Posterior cingulate gyrus (tissue), 11 donors: Measurements from ENCODE around the gene GYPA.
"Not testable (repeated sequence)": the region's sequence is repeated elsewhere in the genome, so short reads cannot be mapped to it uniquely, and the experiment has no call there.

Experiments used
- DNase-seq, 10 donors: peaks; one replicate each; pipeline versions ENCODE4 v3.0.0 to v3.0.0-alpha.2; 2020 to 2021; ENCODE audit warnings: mixed read lengths in 3 of 10
- intact Hi-C: fragments of 100-400 bp; cut with DNase I; formaldehyde crosslinking; loops from one replicate; pipeline ENCODE4 v1.15.1; 2023

GYPA gene

GRCh38 chr4:144140594-144141295 lies at the start of gene GYPA:
Gene GYPA, minus strand, starts transcription at chr4:144140718. Its CDS starts 83 bp downstream, at chr4:144140635.
- intact Hi-C loops, DNase-seq: not testable (repeated sequence)

- DNase-seq: no peak
- intact Hi-C loops: no loop called here
Measured at GRCh38 chr4:144190009-144190408, 49.5 kb upstream of the GYPA start.

- intact Hi-C loops: no loop called here
- DNase-seq: no peak
Measured at GRCh38 chr4:144189121-144189520, 48.6 kb upstream of the GYPA start.

GRCh38 chr4:144185086-144185485 lies 44.6 kb upstream of the GYPA start:
- no peak for DNase-seq
- intact Hi-C loops: no loop called here

GRCh38 chr4:144183165-144183564 lies 42.6 kb upstream of the GYPA start:
- no peak for DNase-seq

GRCh38 chr4:144181391-144181790 lies 40.9 kb upstream of the GYPA start:
- no peak for DNase-seq
- intact Hi-C loops: no loop called here

More at GRCh38 chr4:144183165-144183564, 42.6 kb upstream of the GYPA start:
- intact Hi-C loops: no loop called here

- intact Hi-C loops: loop anchor here (10.0 kb wide), 1 partner anchor 576 kb away; no protein-coding TSS in a partner anchor
Measured at GRCh38 chr4:144179152-144179739, 38.7 kb upstream of the GYPA start.

GRCh38 chr4:144178414-144178813 lies 37.9 kb upstream of the GYPA start:
- no peak for DNase-seq
- intact Hi-C loops: loop anchor here (10.0 kb wide), 1 partner anchor 576 kb away; no protein-coding TSS in a partner anchor

More at GRCh38 chr4:144179152-144179739, 38.7 kb upstream of the GYPA start:
- DNase-seq: no peak

- DNase-seq: no peak
- intact Hi-C loops: loop anchor here (10.0 kb wide), 1 partner anchor 578 kb away; no protein-coding TSS in a partner anchor
Measured at GRCh38 chr4:144176476-144176875, 36.0 kb upstream of the GYPA start.

GRCh38 chr4:144174401-144175067 lies 34.0 kb upstream of the GYPA start:
- intact Hi-C loops: loop anchor here (5.0 to 10.0 kb wide), 3 partner anchors 580 to 888 kb away; no protein-coding TSS in a partner anchor
- no peak for DNase-seq

GRCh38 chr4:144171697-144172096 lies 31.2 kb upstream of the GYPA start:
- intact Hi-C loops: loop anchor here (5.0 to 10.0 kb wide), 3 partner anchors 583 to 891 kb away; no protein-coding TSS in a partner anchor
- peak in 2 of 10 donors; percentile 21 to 59 for DNase-seq

GRCh38 chr4:144169211-144169610 lies 28.7 kb upstream of the GYPA start:
- DNase-seq: no peak
- intact Hi-C loops: no loop called here

- intact Hi-C loops: no loop called here
Measured at GRCh38 chr4:144154044-144154443, 13.5 kb upstream of the GYPA start.

GRCh38 chr4:144142690-144143326 lies 2.3 kb upstream of the GYPA start:
- DNase-seq, intact Hi-C loops: not testable (repeated sequence)

More at GRCh38 chr4:144154044-144154443, 13.5 kb upstream of the GYPA start:
- DNase-seq: no peak

GRCh38 chr4:144141493-144141892 lies 975 bp upstream of the GYPA start:
- no peak for DNase-seq

GRCh38 chr4:144139991-144140390 lies 527 bp downstream of the GYPA start:
- DNase-seq, intact Hi-C loops: not testable (repeated sequence)

More at GRCh38 chr4:144141493-144141892, 975 bp upstream of the GYPA start:
- intact Hi-C loops: no loop called here

- DNase-seq, intact Hi-C loops: not testable (repeated sequence)
Measured at GRCh38 chr4:144139547-144139946, 971 bp downstream of the GYPA start.

- intact Hi-C loops: not testable (repeated sequence)
Measured at GRCh38 chr4:144138239-144138638, 2.3 kb downstream of the GYPA start.

GRCh38 chr4:144137137-144137931 lies 3.2 kb downstream of the GYPA start:
- intact Hi-C loops: not testable (repeated sequence)

More at GRCh38 chr4:144138239-144138638, 2.3 kb downstream of the GYPA start:
- not testable (repeated sequence) for DNase-seq

More at GRCh38 chr4:144137137-144137931, 3.2 kb downstream of the GYPA start:
- not testable (repeated sequence) for DNase-seq
